Measurements from ENCODE around the gene CD320.
"Not testable (repeated sequence)": the region's sequence is repeated elsewhere in the genome, so short reads cannot be mapped to it uniquely, and the experiment has no call there.

CD320 gene

GRCh38 chr19:8307965-8308866, at the start of gene CD320:
CD320 (minus strand) TSS chr19:8308358; CDS start chr19:8308290, 68 bp downstream.
- DNase-seq: peak; percentile 78

DNA sequence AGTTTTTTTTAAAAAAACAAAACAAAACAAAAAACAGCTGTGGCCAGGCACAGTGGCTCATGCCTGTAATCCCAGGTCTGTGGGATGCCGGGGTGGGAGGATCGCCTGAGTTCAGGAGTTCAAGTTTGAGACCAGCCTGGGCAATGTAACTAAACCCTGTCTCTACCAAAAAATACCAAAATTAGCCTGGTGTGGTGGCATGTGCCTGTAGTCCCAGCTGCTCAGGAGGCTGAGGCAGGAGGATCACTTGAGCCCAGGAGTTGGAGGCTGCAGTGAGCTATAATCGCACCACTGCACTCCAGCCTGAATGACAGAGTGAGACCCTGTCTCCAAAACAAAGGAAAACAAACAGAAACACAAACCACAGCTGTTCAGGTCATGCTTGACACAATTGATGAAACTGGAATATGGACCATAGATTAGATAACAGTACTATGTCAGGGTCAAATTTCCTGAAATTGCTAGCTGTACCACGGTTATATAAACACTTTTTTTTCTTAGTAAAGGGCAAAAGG, 48.9 kb upstream of the CD320 start:
- no peak for DNase-seq

- no peak for DNase-seq
Measured at GRCh38 chr19:8355631-8356402, 47.7 kb upstream of the CD320 start.

- DNase-seq: not testable (repeated sequence)
Measured at GRCh38 chr19:8352845-8353244, 44.7 kb upstream of the CD320 start.

DNA sequence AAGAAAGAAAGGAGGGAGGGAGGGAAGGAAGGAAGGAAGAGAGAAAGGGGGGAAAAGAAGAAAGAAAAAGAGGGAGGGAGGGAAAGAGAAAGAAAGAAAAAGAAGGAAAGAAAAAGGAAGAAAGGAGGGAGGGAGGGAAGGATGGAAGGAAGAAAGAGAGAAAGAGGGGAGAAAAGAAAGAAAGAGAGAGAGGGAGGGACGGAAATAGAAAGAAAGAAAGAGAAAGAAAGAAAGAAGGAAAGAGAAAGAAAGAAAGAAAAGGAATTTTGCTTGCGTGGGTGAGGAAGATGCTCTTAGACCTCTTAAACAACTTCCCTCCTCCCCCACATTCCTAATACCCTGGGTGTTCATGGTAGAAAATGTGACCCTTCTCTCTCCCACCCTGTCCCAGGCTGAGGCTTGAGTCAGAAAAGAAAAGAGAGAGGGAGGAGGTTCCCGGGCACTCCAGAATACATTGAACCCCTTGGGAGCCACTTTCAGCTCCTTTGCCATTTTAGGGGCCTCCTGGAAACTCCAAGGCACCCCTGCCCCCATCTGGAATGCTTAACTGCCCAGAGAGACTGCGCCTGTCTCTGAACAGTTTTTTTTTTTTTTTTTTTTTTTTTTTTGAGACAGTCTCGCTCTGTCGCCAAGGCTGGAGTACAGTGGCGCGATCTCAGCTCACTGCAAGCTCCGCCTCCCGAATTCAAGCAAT, 44.1 kb upstream of the CD320 start:
- no peak for DNase-seq

DNA sequence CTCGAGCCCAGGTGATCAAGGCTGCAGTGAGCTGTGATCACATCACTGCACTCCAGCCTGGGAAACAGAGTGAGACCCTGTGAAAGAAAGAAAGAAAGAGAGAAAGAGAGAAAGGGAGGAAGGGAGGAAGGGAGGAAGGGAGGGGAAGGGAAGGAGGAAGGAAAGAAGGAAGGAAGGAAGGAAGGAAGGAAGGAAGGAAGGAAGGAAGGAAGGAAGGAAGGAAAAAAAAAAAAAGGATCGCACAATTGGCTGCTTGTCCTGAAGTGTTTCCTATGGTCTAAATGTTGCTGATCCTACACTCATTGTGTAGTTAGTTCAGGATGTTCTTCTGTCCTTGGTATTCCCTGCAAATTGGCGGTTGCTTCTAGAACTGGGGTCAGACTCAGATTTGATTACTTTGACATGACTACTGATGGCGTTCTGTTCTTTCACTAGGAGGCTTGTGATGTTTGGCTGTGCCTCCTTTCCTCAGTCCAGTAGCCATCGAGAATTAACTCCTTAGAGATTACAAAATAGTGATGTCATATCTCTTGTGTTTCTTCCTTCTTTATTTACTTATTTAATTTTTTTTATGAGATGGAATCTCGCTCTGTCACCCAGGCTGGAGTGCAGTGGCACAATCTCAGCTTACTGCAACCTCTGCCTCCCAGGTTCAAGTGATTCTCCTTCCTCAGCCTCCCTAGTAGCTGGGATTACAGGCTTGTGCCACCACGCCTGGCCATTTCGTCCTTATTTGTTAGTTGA, 41.6 kb upstream of the CD320 start:
- not testable (repeated sequence) for DNase-seq

DNA sequence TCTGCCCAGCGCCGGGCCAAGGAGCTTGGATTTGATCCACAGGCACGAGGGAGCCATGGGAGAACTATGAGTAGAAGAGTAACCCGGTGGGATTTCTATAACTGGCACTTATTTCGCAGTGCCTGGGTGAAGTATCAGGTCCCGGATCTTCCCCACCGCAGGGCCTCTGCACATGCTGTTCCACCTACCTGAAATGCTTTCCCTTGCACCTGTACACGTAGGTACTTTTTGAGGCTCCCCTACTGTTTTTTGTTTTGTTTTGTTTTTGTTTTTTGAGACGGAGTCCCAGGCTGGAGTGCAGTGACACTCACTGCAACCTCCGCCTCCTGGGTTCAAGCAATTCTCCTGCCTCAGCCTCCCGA, 35.3 kb upstream of the CD320 start:
- no peak for DNase-seq

- no peak for DNase-seq
Measured at GRCh38 chr19:8342684-8343482, 34.7 kb upstream of the CD320 start, which contains the start of gene KANK3. KANK3 (minus strand) TSS chr19:8343262; CDS start chr19:8337828, 5,434 bp downstream.

- DNase-seq: no peak
Measured at GRCh38 chr19:8342316-8342683, 34.1 kb upstream of the CD320 start.

DNA sequence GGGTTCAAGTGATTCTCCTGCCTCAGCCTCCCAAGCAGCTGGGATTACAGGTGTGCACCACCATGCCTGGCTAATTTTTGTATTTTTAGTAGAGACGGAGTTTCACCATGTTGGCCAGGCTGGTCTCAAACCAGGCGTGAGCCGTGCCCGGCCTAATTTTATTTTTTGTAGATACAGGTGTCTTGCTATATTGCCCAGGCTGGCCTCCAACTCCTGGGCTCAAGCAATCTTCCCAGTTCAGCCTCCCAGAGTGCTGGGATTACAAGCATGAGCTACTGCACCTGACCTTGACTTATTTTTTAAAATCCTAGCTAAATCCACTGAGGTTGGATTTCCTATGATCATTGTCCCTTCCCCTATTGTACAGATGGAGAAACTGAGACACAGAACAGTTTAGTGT, 33.3 kb upstream of the CD320 start:
- not testable (repeated sequence) for DNase-seq

GRCh38 chr19:8340341-8341096, 32.4 kb upstream of the CD320 start:
- DNase-seq: no peak

GRCh38 chr19:8338835-8339234, 30.7 kb upstream of the CD320 start:
- DNase-seq: no peak

DNA sequence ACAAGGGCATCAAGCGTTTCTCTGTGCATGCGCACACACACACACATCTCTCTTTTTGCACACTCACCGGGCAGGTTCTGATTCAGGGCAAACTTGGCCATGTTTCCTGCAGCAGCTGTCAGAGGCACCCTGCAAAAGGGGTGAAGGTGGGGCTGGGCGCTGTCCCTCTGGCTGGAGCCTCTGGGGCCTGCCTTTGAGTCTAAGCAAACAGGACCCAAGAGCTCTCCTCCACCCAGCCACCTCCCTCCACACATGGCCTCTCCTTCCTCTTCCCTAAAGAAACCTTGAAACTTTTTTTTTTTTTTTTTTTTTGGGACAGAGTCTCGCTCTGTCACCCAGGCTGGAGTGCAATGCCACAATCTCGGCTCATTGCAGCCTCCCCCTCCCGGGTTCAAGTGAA, 29.6 kb upstream of the CD320 start:
- no peak for DNase-seq

DNA sequence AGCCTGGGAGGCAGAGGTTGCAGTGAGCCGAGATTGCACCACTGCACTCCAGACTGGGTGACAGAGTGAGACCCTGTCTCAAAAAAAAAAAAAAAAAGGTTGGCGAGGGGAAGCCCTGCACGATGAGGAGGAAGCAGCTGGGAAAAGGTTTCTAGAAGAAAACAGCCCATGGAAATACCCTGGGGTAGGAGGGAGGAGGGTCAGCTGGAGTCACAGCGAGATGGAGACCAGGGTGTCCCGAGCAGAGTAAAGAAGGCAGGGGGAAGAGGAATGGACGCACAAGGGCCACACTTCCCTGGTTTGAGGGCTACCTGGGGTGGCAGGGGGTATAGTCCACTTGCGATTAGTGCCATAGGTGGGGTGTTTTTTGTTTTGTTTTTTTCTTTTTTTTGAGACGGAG, 28.5 kb upstream of the CD320 start:
- no peak for DNase-seq

DNA sequence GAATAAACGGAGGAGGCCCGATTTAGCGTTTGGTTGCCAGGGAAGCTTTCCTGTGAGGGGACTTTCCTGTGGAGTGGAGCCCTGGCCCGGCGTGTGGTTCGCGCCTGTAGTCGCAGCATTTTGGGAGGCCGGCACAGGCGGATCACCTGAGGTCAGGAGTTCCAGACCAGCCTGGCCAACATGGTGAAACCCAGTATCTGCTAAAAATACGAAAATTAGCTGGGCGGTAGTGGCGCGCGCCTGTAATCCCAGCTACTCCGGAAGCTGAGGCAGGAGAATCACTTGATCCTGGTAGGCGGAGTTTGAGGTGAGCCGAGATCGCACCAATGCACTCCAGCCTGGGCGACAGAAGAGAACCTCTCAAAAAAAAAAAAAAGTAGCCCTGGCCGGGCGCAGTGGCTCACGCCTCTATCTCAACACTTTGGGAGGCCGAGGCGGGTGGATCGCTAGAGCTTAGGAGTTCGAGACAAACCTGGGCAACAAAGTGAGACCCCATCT, 28.0 kb upstream of the CD320 start:
- DNase-seq: no peak

- no peak for DNase-seq
Measured at GRCh38 chr19:8335343-8336071, 27.3 kb upstream of the CD320 start.

DNA sequence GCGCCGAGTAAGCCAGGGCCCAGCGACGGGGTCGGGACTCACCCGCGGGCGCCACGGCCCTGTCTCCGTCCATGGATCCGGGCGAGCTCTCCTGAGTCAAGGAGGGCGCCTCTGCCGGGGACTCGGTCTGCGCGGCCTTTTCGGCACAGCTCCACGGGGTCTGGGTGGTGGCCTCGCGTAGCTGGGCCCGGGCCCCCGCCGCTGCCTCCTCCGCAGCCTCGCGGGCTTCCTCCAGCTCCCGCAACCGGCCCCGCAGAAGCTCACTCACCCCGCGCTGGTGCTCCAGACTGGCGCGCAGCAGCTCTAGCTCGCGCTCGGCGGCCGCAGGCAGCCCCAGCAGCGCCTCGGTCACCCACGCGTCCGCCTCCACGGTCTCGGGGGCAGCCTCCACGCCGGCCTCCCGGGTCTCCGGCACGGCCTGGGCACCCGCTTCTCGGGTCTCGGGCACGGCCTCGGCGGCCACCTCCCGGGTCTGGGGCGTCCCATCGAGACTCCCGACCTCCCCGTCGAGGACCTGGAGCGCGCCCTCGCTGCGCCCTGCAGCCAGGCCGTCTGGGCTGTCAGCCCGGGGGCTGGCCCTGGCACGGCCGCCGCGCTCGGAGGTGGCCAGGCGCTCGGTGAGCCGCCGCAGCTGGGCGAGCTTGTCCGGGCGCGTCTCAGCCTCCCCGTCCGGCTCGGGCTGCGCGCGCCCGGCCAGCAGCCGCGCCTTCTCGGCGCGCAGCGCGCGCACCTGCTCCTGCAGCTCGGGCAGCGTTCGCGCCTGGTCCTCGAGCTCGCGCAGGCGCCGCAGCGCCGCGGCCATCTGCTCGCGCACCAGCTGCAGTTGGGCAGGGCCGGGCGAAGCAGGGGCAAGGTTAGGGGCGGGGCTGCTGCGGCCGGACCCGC, 26.5 kb upstream of the CD320 start:
- DNase-seq: peak; percentile 44

- no peak for DNase-seq
Measured at GRCh38 chr19:8333767-8334457, 25.8 kb upstream of the CD320 start.
